K562 (cell line): ENCODE measurements around the gene TOR1B. TPM values are rescaled to one million over a fixed set of nuclear protein-coding genes. Genes with fewer than 3 reads are reported as not detected.

Experiments
- BCOR ChIP-seq: fragments of 450-650 bp; IDR thresholded peaks from 2 replicates; pipeline ENCODE4 v1.6.1; 2016
- BRD9 ChIP-seq: fragments of 450-650 bp; IDR thresholded peaks from 2 replicates; pipeline ENCODE4 v1.6.1; 2018; ENCODE audit warnings: low read depth; ENCODE audit not compliant: partially characterized antibody
- CBFA2T2 ChIP-seq: fragments of 450-650 bp; conservative IDR thresholded peaks from 2 replicates; pipeline ENCODE4 v1.6.1; 2017; ENCODE audit warnings: mild to moderate bottlenecking
- CBFA2T3 ChIP-seq: fragments of 450-650 bp; IDR thresholded peaks from 2 replicates; pipeline ENCODE4 v1.6.1; 2017
- CEBPG ChIP-seq, 3 experiments: fragments of 200-800 bp in 1 of 3; sonication (Bioruptor generic) in 1 of 3; sonication (generic) in 1 of 3; formaldehyde crosslinking in 1 of 3; IDR thresholded peaks in 2 of 3; conservative IDR thresholded peaks in 1 of 3; 2 replicates each; pipeline versions ENCODE4 v1.6.1 to v1.8.0; 2016 to 2022; ENCODE audit warnings: missing compliant biosample characterization in 2 of 3, missing genetic modification characterization in 2 of 3, mild to moderate bottlenecking in 1 of 3, missing genetic modification reagents in 1 of 3
- CSDE1 ChIP-seq, 2 experiments: fragments of 450-650 bp; IDR thresholded peaks; 2 replicates each; pipeline ENCODE4 v1.6.1; 2016; ENCODE audit warnings: mild to moderate bottlenecking in 1 of 2
- CTBP1 ChIP-seq: fragments of 450-650 bp; IDR thresholded peaks from 2 replicates; pipeline ENCODE4 v1.6.1; 2016; ENCODE audit warnings: borderline replicate concordance
- FOXK1 ChIP-seq: sonication (generic); formaldehyde crosslinking; IDR thresholded peaks from 2 replicates; pipeline ENCODE4 v1.8.0; 2022; ENCODE audit warnings: missing genetic modification reagents, mild to moderate bottlenecking, borderline replicate concordance
- HSF4 ChIP-seq: fragments of 250-450 bp; sonication (Bioruptor Pico); IDR thresholded peaks from 2 replicates; pipeline ENCODE4 v2.1.2; 2022; ENCODE audit warnings: mild to moderate bottlenecking, moderate library complexity, borderline replicate concordance
- L3MBTL2 ChIP-seq: fragments of 450-650 bp; IDR thresholded peaks from 2 replicates; pipeline ENCODE4 v1.6.1; 2016; ENCODE audit warnings: mild to moderate bottlenecking, moderate library complexity
- MAFF ChIP-seq: IDR thresholded peaks from 2 replicates; pipeline ENCODE4 v1.6.1; 2012; ENCODE audit warnings: low read length, improper control_type of control experiment
- MYC ChIP-seq, 2 experiments: fragments of 250-450 bp in 1 of 2; sonication (Bioruptor Pico) in 1 of 2; IDR thresholded peaks; 2 replicates each; pipeline versions ENCODE4 v1.5.1 to v1.6.1; 2012 to 2021; ENCODE audit warnings: low read depth in 2 of 2, borderline replicate concordance in 1 of 2, improper control_type of control experiment in 1 of 2, low read length in 1 of 2, mild to moderate bottlenecking in 1 of 2, moderate library complexity in 1 of 2
- MYNN ChIP-seq, 2 experiments: sonication (generic); formaldehyde crosslinking in 1 of 2; IDR thresholded peaks; 2 replicates each; pipeline versions ENCODE4 v1.5.0 to v1.6.1; 2016 to 2020; ENCODE audit warnings: antibody characterized with exemption in 1 of 2, missing genetic modification reagents in 1 of 2
- NFRKB ChIP-seq: fragments of 450-650 bp; IDR thresholded peaks from 2 replicates; pipeline ENCODE4 v1.6.1; 2016; ENCODE audit warnings: low read depth
- POLR2A ChIP-seq: fragments of 450-650 bp; conservative IDR thresholded peaks from 2 replicates; pipeline ENCODE4 v1.6.1; 2016
- RFX7 ChIP-seq: fragments of 250-450 bp; sonication (Bioruptor Pico); IDR thresholded peaks from 2 replicates; pipeline ENCODE4 v1.5.1; 2021; ENCODE audit warnings: mild to moderate bottlenecking
- SMARCA5 ChIP-seq: fragments of 450-650 bp; IDR thresholded peaks from 2 replicates; pipeline ENCODE4 v1.6.1; 2016
- SP1 ChIP-seq: sonication (generic); formaldehyde crosslinking; IDR thresholded peaks from 2 replicates; pipeline ENCODE4 v1.8.1; 2022; ENCODE audit warnings: mild to moderate bottlenecking, missing genetic modification reagents
- TEAD4 ChIP-seq, 2 experiments: sonication (generic) in 1 of 2; formaldehyde crosslinking in 1 of 2; IDR thresholded peaks; 2 replicates each; pipeline versions ENCODE4 v1.6.1 to v1.8.0; 2012 to 2022; ENCODE audit warnings: borderline replicate concordance in 1 of 2, inconsistent platforms in 1 of 2, low read length in 1 of 2, mild to moderate bottlenecking in 1 of 2, missing genetic modification reagents in 1 of 2
- ZFP30 ChIP-seq: fragments of 250-450 bp; sonication (Bioruptor Pico); IDR thresholded peaks from 2 replicates; pipeline ENCODE4 v1.8.0; 2022; ENCODE audit warnings: moderate library complexity, mild to moderate bottlenecking, inconsistent platforms, borderline replicate concordance
- ZFPM2 ChIP-seq: fragments of 250-450 bp; sonication (Bioruptor Pico); IDR thresholded peaks from 2 replicates; pipeline ENCODE4 v1.5.1; 2022; ENCODE audit warnings: mild to moderate bottlenecking
- ZZZ3 ChIP-seq: fragments of 450-650 bp; IDR thresholded peaks from 2 replicates; pipeline ENCODE4 v1.6.1; 2016; ENCODE audit warnings: antibody characterized with exemption, mild to moderate bottlenecking, moderate library complexity
- polyA plus RNA-seq, 8 experiments: library from polyadenylated mRNA; depleted of rRNA in 4 of 8; stranded (reverse) in 5 of 8; unstranded in 3 of 8; fragments of >200 nt; fragmentation: Nextera tagmentation in 2 of 8; fragmentation: Illumina TruSeq in 1 of 8; extraction: Ambion mirVana in 2 of 8; extraction: Trizol in 1 of 8; gene quantifications; 2 replicates each; pipeline versions ENCODE4 v1.2.1 to v1.2.3, GENCODE V29; 2011 to 2014; ENCODE audit warnings: inconsistent platforms in 1 of 8, missing spikeins in 1 of 8
- total RNA-seq, 7 experiments: library from RNA; depleted of rRNA in 6 of 7; stranded (reverse); fragments of >200 nt in 6 of 7; fragmentation: Illumina TruSeq in 2 of 7; extraction: Trizol in 2 of 7; gene quantifications; 2 replicates each; pipeline versions ENCODE4 v1.2.1 to v1.2.3, GENCODE V29; 2011 to 2021; ENCODE audit warnings: low replicate concordance in 1 of 7
- TF ChIP-seq, protein P1 (sequence below): sonication (generic); formaldehyde crosslinking; IDR thresholded peaks from 2 replicates; pipeline ENCODE4 v1.9.0; 2022; ENCODE audit warnings: mild to moderate bottlenecking, missing genetic modification reagents
- TF ChIP-seq, protein P2 (sequence below), 2 experiments: fragments of 450-650 bp; conservative IDR thresholded peaks; 2 replicates each; pipeline ENCODE4 v1.6.1; 2017; ENCODE audit warnings: mild to moderate bottlenecking in 2 of 2, moderate library complexity in 2 of 2
- TF ChIP-seq, protein P3 (sequence below): sonication (generic); IDR thresholded peaks from 2 replicates; pipeline ENCODE4 v1.6.1; 2016

Gene TOR1B
- total and polyA plus RNA-seq, 9 of the 15 experiments (the other 6 are each of a cell fraction or from before 2014, with no cell fraction given): 4.2 to 36.5 (median 24.6) TPM

DNA sequence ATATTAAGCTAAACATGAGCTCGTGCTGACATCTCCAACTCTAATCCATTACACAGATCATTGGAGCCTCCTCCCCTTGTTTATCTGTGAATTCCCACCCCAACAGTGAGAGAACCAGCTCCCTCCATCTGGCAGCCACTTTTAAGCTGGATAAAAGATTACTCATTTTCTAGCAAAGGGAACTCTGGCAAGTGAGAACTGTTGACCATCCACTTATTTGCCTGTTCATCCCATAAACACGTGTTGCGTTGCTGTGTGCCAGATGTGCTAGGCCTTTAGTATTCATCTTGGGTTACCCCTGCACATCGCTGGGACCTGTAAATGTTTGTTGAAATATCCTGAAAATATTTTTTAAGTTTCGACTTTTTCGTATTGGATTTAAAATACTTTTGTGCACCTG is 23.4 kb downstream of the TOR1B start (continued):
- TF ChIP-seq ZZZ3: no peak
- TF ChIP-seq BRD9: no peak
- TF ChIP-seq MAFF: peak; percentile 8; the same call in 1 of the 2 replicates
- TF ChIP-seq FOXK1: 0 out of 2 replicates have a peak, but pooled peaks have one; percentile 20
- TF ChIP-seq, protein P1, sequence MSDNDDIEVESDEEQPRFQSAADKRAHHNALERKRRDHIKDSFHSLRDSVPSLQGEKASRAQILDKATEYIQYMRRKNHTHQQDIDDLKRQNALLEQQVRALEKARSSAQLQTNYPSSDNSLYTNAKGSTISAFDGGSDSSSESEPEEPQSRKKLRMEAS: peak; percentile 37; the same call in 1 of the 2 replicates
- no peak for TF ChIP-seq ZFP30 (CRISPR knock-in tag)
- TF ChIP-seq SP1: peak; percentile 41; the same call in 1 of the 2 replicates
- peak; percentile 63; the same call in 1 of the 2 replicates for TF ChIP-seq POLR2A
- no peak for TF ChIP-seq HSF4
- no peak for TF ChIP-seq BCOR
- TF ChIP-seq CSDE1 (IDR thresholded peaks at IDR 0.05): no peak
- no peak for TF ChIP-seq CEBPG (CRISPR knock-in tag; IDR thresholded peaks at IDR 0.05)
- TF ChIP-seq CEBPG (tag; conservative IDR thresholded peaks at IDR 0.05 in 1 of 2, IDR thresholded peaks at IDR 0.05 in 1 of 2): no peak
- TF ChIP-seq TEAD4 (IDR thresholded peaks at IDR 0.05; ENCODE audit: low read length): peak; percentile 33; the same call in 1 of the 2 replicates
- no peak for TF ChIP-seq TEAD4 (CRISPR knock-in tag; IDR thresholded peaks at IDR 0.05; ENCODE audit: borderline replicate concordance)
- peak; percentile 19; the same call in 1 of the 2 replicates for TF ChIP-seq MYNN (IDR thresholded peaks at IDR 0.05)
- no peak for TF ChIP-seq MYNN (CRISPR knock-in tag; IDR thresholded peaks at IDR 0.05)
- peak; percentile 62 for TF ChIP-seq CBFA2T3
- TF ChIP-seq, protein P2, sequence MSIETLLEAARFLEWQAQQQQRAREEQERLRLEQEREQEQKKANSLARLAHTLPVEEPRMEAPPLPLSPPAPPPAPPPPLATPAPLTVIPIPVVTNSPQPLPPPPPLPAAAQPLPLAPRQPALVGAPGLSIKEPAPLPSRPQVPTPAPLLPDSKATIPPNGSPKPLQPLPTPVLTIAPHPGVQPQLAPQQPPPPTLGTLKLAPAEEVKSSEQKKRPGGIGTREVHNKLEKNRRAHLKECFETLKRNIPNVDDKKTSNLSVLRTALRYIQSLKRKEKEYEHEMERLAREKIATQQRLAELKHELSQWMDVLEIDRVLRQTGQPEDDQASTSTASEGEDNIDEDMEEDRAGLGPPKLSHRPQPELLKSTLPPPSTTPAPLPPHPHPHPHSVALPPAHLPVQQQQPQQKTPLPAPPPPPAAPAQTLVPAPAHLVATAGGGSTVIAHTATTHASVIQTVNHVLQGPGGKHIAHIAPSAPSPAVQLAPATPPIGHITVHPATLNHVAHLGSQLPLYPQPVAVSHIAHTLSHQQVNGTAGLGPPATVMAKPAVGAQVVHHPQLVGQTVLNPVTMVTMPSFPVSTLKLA (conservative IDR thresholded peaks at IDR 0.05): peak; percentile 40 to 70; a peak in 2 of 4 replicates
- TF ChIP-seq CBFA2T2: peak; percentile 39; the same call in 1 of the 2 replicates
- no peak for TF ChIP-seq NFRKB
- TF ChIP-seq L3MBTL2: peak; percentile 29; the same call in 1 of the 2 replicates
- TF ChIP-seq, protein P3, sequence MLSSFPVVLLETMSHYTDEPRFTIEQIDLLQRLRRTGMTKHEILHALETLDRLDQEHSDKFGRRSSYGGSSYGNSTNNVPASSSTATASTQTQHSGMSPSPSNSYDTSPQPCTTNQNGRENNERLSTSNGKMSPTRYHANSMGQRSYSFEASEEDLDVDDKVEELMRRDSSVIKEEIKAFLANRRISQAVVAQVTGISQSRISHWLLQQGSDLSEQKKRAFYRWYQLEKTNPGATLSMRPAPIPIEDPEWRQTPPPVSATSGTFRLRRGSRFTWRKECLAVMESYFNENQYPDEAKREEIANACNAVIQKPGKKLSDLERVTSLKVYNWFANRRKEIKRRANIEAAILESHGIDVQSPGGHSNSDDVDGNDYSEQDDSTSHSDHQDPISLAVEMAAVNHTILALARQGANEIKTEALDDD: no peak
- TF ChIP-seq ZFPM2 (CRISPR knock-in tag): 0 out of 2 replicates have a peak, but pooled peaks have one; percentile 16
- no peak for TF ChIP-seq SMARCA5
- peak; percentile 43; the same call in 1 of the 2 replicates for TF ChIP-seq MYC (IDR thresholded peaks at IDR 0.05; ENCODE audit: low read depth, low read length)
- no peak for TF ChIP-seq MYC (CRISPR knock-in tag; IDR thresholded peaks at IDR 0.05; ENCODE audit: borderline replicate concordance, low read depth)
- 0 out of 2 replicates have a peak, but pooled peaks have one; percentile 54 for TF ChIP-seq RFX7 (CRISPR knock-in tag)
- TF ChIP-seq CTBP1: no peak
